GM12878 (cell line): ENCODE measurements around the gene TSKU. TPM values are rescaled to one million over a fixed set of nuclear protein-coding genes. Genes with fewer than 3 reads are reported as not detected.

Experiments
- ATAC-seq: fragments of 200-7000 bp; cut with Tn5 transposase; 3 replicates; pipeline ENCODE4 v1.9.1; 2020; ENCODE audit warnings: mild to moderate bottlenecking, moderate library complexity
- BruUV-seq: library from RNA; stranded (reverse); fragments of 400-500 nt; replicated peaks from 2 replicates; lab custom pipeline; 2021; lab: Mats Ljungman, UMichigan
- CTCF ChIA-PET: fragments of 300-600 bp; sonication (Branson Sonifier 250); formaldehyde crosslinking; extraction: SDS; loops from one replicate; lab custom pipeline; 2021; ENCODE audit warnings: inconsistent platforms; lab: Yijun Ruan, JAX
- POLR2A ChIA-PET: fragments of 350-600 bp; formaldehyde crosslinking; extraction: SDS; loops from one replicate; lab custom pipeline; 2021; ENCODE audit warnings: inconsistent platforms; lab: Charles Lee
- RAD21 ChIA-PET: fragments of 300-600 bp; sonication (Branson Sonifier 250); formaldehyde crosslinking; loops from one replicate; lab custom pipeline; 2023; ENCODE audit warnings: antibody characterized with exemption; ENCODE audit not compliant: unreplicated experiment; lab: Charles Lee
- SMC1A ChIA-PET: fragments of 300-600 bp; sonication (Branson Sonifier 250); formaldehyde crosslinking; loops from one replicate; lab custom pipeline; 2023; ENCODE audit not compliant: unreplicated experiment, uncharacterized antibody; lab: Charles Lee
- DNase-seq: peaks from one replicate; pipeline ENCODE4 v3.0.0-alpha.2; 2011; ENCODE audit warnings: low read depth, low spot score
- FAIRE-seq: peaks from 3 replicates; lab custom pipeline; 2011; peaks lifted over from hg19 to GRCh38; lab: Jason Lieb, UNC
- H2AFZ ChIP-seq: 2 replicates; pipeline ENCODE4 v1.6.0; 2011; ENCODE audit warnings: low read depth, low read length, control low read depth; ENCODE audit not compliant: control insufficient read depth
- H3K27ac ChIP-seq: 2 replicates; pipeline ENCODE4 v1.5.1; 2011; ENCODE audit warnings: control low read depth; ENCODE audit not compliant: control insufficient read depth, insufficient read depth
- H3K27me3 ChIP-seq, 2 experiments: replicated peaks in 1 of 2; 2 replicates each; pipeline versions ENCODE4 v1.6.0 to v1.6.1; 2011; ENCODE audit warnings: low read length in 1 of 2; ENCODE audit not compliant: control insufficient read depth in 2 of 2, insufficient read depth in 2 of 2
- H3K36me3 ChIP-seq, 2 experiments: 2 replicates each; pipeline ENCODE4 v1.5.1; 2011; ENCODE audit warnings: low read length in 1 of 2; ENCODE audit not compliant: control insufficient read depth in 2 of 2, insufficient read depth in 2 of 2
- H3K4me1 ChIP-seq: 2 replicates; pipeline ENCODE4 v1.6.1; 2011; ENCODE audit warnings: mild to moderate bottlenecking, low read length, moderate library complexity, mixed read lengths; ENCODE audit not compliant: control insufficient read depth, insufficient read depth
- H3K4me2 ChIP-seq: 2 replicates; pipeline ENCODE4 v1.6.0; 2011; ENCODE audit warnings: control low read depth; ENCODE audit not compliant: control insufficient read depth, insufficient read depth
- H3K4me3 ChIP-seq: fragments of 200-600 bp; sonication (generic); 2 replicates; pipeline ENCODE4 v1.5.1; 2016
- H3K79me2 ChIP-seq: 2 replicates; pipeline ENCODE4 v1.6.0; 2011; ENCODE audit warnings: low read length; ENCODE audit not compliant: control insufficient read depth, insufficient read depth
- H3K9ac ChIP-seq: 2 replicates; pipeline ENCODE4 v1.8.0; 2011; ENCODE audit warnings: low read length, control low read depth, mixed read lengths; ENCODE audit not compliant: control insufficient read depth, insufficient read depth
- H3K9me3 ChIP-seq: replicated peaks from 3 replicates; pipeline ENCODE4 v1.5.1; 2011; ENCODE audit warnings: mild to moderate bottlenecking, low read length; ENCODE audit not compliant: control insufficient read depth, insufficient read depth
- H4K20me1 ChIP-seq: 2 replicates; pipeline ENCODE4 v1.6.0; 2011; ENCODE audit not compliant: control insufficient read depth, insufficient read depth
- BMI1 ChIP-seq: fragments of 450-650 bp; IDR thresholded peaks from 2 replicates; pipeline ENCODE4 v1.6.1; 2016; ENCODE audit warnings: mild to moderate bottlenecking, moderate library complexity, borderline replicate concordance
- CHD1 ChIP-seq: IDR thresholded peaks from 2 replicates; pipeline ENCODE4 v1.6.1; 2012; ENCODE audit warnings: low read depth, low read length, improper control_type of control experiment
- CREM ChIP-seq: IDR thresholded peaks from 2 replicates; pipeline ENCODE4 v1.6.1; 2014; ENCODE audit warnings: antibody characterized with exemption, low read depth
- HDGF ChIP-seq: fragments of 450-650 bp; IDR thresholded peaks from 2 replicates; pipeline ENCODE4 v1.6.1; 2016; ENCODE audit warnings: antibody characterized with exemption
- LARP7 ChIP-seq: fragments of 450-650 bp; IDR thresholded peaks from 2 replicates; pipeline ENCODE4 v1.6.1; 2017; ENCODE audit warnings: mild to moderate bottlenecking
- MEF2B ChIP-seq: fragments of 450-650 bp; IDR thresholded peaks from 2 replicates; pipeline ENCODE4 v1.6.1; 2018; ENCODE audit warnings: mild to moderate bottlenecking, moderate library complexity; ENCODE audit not compliant: partially characterized antibody, poor library complexity, severe bottlenecking
- NKRF ChIP-seq: fragments of 450-650 bp; conservative IDR thresholded peaks from 2 replicates; pipeline ENCODE4 v1.6.1; 2017; ENCODE audit warnings: mild to moderate bottlenecking, moderate library complexity
- PAX5 ChIP-seq: IDR thresholded peaks from 2 replicates; pipeline ENCODE4 v1.6.1; 2011; ENCODE audit warnings: low read depth, low read length, borderline replicate concordance
- SMAD1 ChIP-seq: fragments of 450-650 bp; IDR thresholded peaks from 2 replicates; pipeline ENCODE4 v1.6.1; 2018; ENCODE audit warnings: mild to moderate bottlenecking, low read depth; ENCODE audit not compliant: partially characterized antibody
- SP1 ChIP-seq: IDR thresholded peaks from one replicate; pipeline ENCODE4 v1.6.1; 2011; ENCODE audit warnings: low read depth, low read length
- STAT1 ChIP-seq: fragments of 450-650 bp; conservative IDR thresholded peaks from 2 replicates; pipeline ENCODE4 v1.6.1; 2014; ENCODE audit warnings: antibody characterized with exemption, mild to moderate bottlenecking
- TARDBP ChIP-seq: IDR thresholded peaks from 2 replicates; pipeline ENCODE4 v1.6.1; 2016; ENCODE audit warnings: borderline replicate concordance
- YBX1 ChIP-seq: fragments of 450-650 bp; IDR thresholded peaks from 2 replicates; pipeline ENCODE4 v1.6.1; 2016; ENCODE audit warnings: antibody characterized with exemption
- ZZZ3 ChIP-seq: IDR thresholded peaks from 2 replicates; pipeline ENCODE4 v1.6.1; 2011; ENCODE audit warnings: low read depth; ENCODE audit not compliant: control insufficient read depth, insufficient read length
- WGBS: methylation state at CpG from one replicate; pipeline ENCODE4 v1.1.6; 2016; ENCODE audit warnings: low lambda C conversion rate; ENCODE audit not compliant: insufficient replicate concordance, insufficient coverage; ENCODE audit errors: missing lambda C conversion rate; 5-methylcytosine and 5-hydroxymethylcytosine counted together
- in situ Hi-C: fragments of 300-500 bp; cut with MboI; formaldehyde crosslinking; loops from 9 replicates; pipeline ENCODE4 v1.14.3; 2018; ENCODE audit warnings: mixed read lengths
- intact Hi-C: fragments of 100-400 bp; cut with micrococcal nuclease; formaldehyde crosslinking; loops from one replicate; pipeline ENCODE4 v1.14.2; 2022; ENCODE audit not compliant: unreplicated experiment
- polyA plus RNA-seq, 11 experiments: library from polyadenylated mRNA; depleted of rRNA in 4 of 11; unstranded in 6 of 11; stranded (reverse) in 5 of 11; fragments of >200 nt; fragmentation: Nextera tagmentation in 4 of 11; fragmentation: Illumina TruSeq in 1 of 11; extraction: Ambion mirVana in 4 of 11; extraction: Trizol in 1 of 11; gene quantifications; 1 replicate in 1 of 11; 2 replicates in 10 of 11; pipeline versions ENCODE4 v1.2.1 to v1.2.3, GENCODE V29; 2011 to 2016; ENCODE audit warnings: inconsistent platforms in 2 of 11, missing spikeins in 2 of 11, low read depth in 1 of 11
- total RNA-seq, 4 experiments: library from RNA; depleted of rRNA in 3 of 4; stranded (reverse); fragments of >200 nt in 3 of 4; fragmentation: Illumina TruSeq in 1 of 4; extraction: Trizol in 1 of 4; gene quantifications; 2 replicates each; pipeline versions ENCODE4 v1.2.1 to v1.2.3, GENCODE V29; 2013 to 2021

TSKU gene
- total and polyA plus RNA-seq, 10 of the 15 experiments (the other 5 are each of a cell fraction or from before 2014, with no cell fraction given), result 0.04 to 1.5 (median 0.62) TPM

- H3K9ac ChIP-seq, result no peak overlapping the region
- ChIA-PET SMC1A (interaction anchor here (1.1 kb wide), 1 partner anchor 45 kb away, joined by 3 read pairs; no protein-coding TSS in a partner anchor), CTCF (no interaction called here), POLR2A (interaction anchor here (0.6 kb wide), 1 partner anchor 155 kb away, joined by 3 read pairs; no protein-coding TSS in a partner anchor), RAD21 (no interaction called here)
- no peaks in the 10 kb centered on the region for H3K36me3 ChIP-seq
- TF ChIP-seq YBX1 (no peak), SMAD1 (no peak)
- no peak overlapping the region for H3K27ac ChIP-seq
- DNase-seq (no peak), ATAC-seq (no peak), FAIRE-seq (no peak)
- 11% methylated on average over 3 of the region's 3 CpGs for WGBS
- H3K79me2 ChIP-seq, result no peaks in the 10 kb centered on the region
- intact Hi-C loops (no loop called here), in situ Hi-C loops (no loop called here)
- no peak overlapping the region for H3K4me2 ChIP-seq
- H3K27me3 ChIP-seq, result no peaks in the 10 kb centered on the region
- no peak overlapping the region for H2AFZ ChIP-seq
- no peaks in the 10 kb centered on the region for H3K4me1 ChIP-seq
- H3K4me3 ChIP-seq, result no peak overlapping the region
- BruUV-seq, result no TSS peak
- no peaks in the 10 kb centered on the region for H3K9me3 ChIP-seq
- no peaks in the 10 kb centered on the region; the same call in 1 of the 2 replicates for H4K20me1 ChIP-seq
Measured at GRCh38 chr11:76753449-76753848, 29.7 kb upstream of the TSKU start.

GRCh38 chr11:76753950-76754349 lies 29.2 kb upstream of the TSKU start:
- Histone ChIP-seq H3K4me1 (no peaks in the 10 kb centered on the region), H3K79me2 (no peaks in the 10 kb centered on the region), H3K36me3 (no peaks in the 10 kb centered on the region), H3K9me3 (no peaks in the 10 kb centered on the region), H3K27me3 (no peaks in the 10 kb centered on the region), H3K4me2 (no peak overlapping the region), H3K4me3 (no peak overlapping the region), H4K20me1 (no peaks in the 10 kb centered on the region; the same call in 1 of the 2 replicates), H2AFZ (no peak overlapping the region), H3K9ac (no peak overlapping the region), H3K27ac (no peak overlapping the region)
- no peak for DNase-seq
- WGBS, result 34% methylated on average over 10 of the region's 10 CpGs
- BruUV-seq, result no TSS peak
- FAIRE-seq, result no peak
- POLR2A ChIA-PET, result no interaction called here
- SMC1A ChIA-PET, result interaction anchor here (1.1 kb wide), 1 partner anchor 45 kb away, joined by 3 read pairs; no protein-coding TSS in a partner anchor
- RAD21 ChIA-PET, result no interaction called here
- intact Hi-C loops (no loop called here), in situ Hi-C loops (no loop called here)
- CTCF ChIA-PET, result no interaction called here
- no peak for ATAC-seq
- TF ChIP-seq HDGF, result no peak
- no peak for TF ChIP-seq SP1
- no peak for TF ChIP-seq TARDBP
- TF ChIP-seq MEF2B, result no peak
- TF ChIP-seq CHD1, result no peak
- no peak for TF ChIP-seq ZZZ3
- TF ChIP-seq BMI1, result no peak
- TF ChIP-seq STAT1, result no peak
- TF ChIP-seq LARP7, result no peak
- TF ChIP-seq NKRF, result no peak
- TF ChIP-seq PAX5, result no peak
- TF ChIP-seq CREM, result no peak
